Natural killer cell (primary cell): Measurements from ENCODE around the gene SRCAP. TPM values are rescaled to one million over a fixed set of nuclear protein-coding genes. Genes with fewer than 3 reads are reported as not detected.
A peak's percentile ranks its signal among the peaks of the same experiment; 100 is the strongest.

Source experiments
- ATAC-seq, 3 donors: fragments of 150-1000 bp in 2 of 3; fragments of 200-7000 bp in 1 of 3; cut with Tn5 transposase; 1 replicate in 1 of 3; 2 replicates in 2 of 3; pipeline ENCODE4 v1.10.0; 2021; ENCODE audit warnings: mild to moderate bottlenecking in 2 of 3, moderate library complexity in 2 of 3
- DNase-seq, 2 donors: peaks; one replicate each; pipeline versions ENCODE4 v3.0.0 to v3.0.0-alpha.2; 2013 to 2021; ENCODE audit warnings: mixed read lengths in 1 of 2
- H3K27ac ChIP-seq: one replicate; pipeline ENCODE4 v1.5.1; 2013; ENCODE audit warnings: mild to moderate bottlenecking, low read length
- H3K27me3 ChIP-seq: one replicate; pipeline ENCODE4 v1.6.1; 2013; ENCODE audit warnings: low read length; ENCODE audit not compliant: control insufficient read depth, insufficient read depth
- H3K36me3 ChIP-seq: one replicate; pipeline ENCODE4 v1.6.1; 2013; ENCODE audit warnings: low read length; ENCODE audit not compliant: control insufficient read depth, insufficient read depth
- H3K4me1 ChIP-seq: one replicate; pipeline ENCODE4 v1.6.1; 2013; ENCODE audit warnings: low read length; ENCODE audit not compliant: control insufficient read depth, insufficient read depth
- H3K4me3 ChIP-seq: one replicate; pipeline ENCODE4 v1.5.1; 2013; ENCODE audit warnings: low read length
- H3K9me3 ChIP-seq: one replicate; pipeline ENCODE4 v1.6.1; 2013; ENCODE audit warnings: low read length; ENCODE audit not compliant: control insufficient read depth, insufficient read depth
- H3K27ac Mint-ChIP-seq, 2 donors: one replicate each; pipeline ENCODE4 v1.8.0; 2022; ENCODE audit warnings: mild to moderate bottlenecking in 2 of 2, mixed read lengths in 2 of 2, moderate library complexity in 1 of 2
- H3K27me3 Mint-ChIP-seq, 2 donors: one replicate each; pipeline ENCODE4 v1.8.0; 2022; ENCODE audit warnings: low read depth in 2 of 2, mixed read lengths in 2 of 2
- H3K36me3 Mint-ChIP-seq: one replicate; pipeline ENCODE4 v1.8.0; 2022; ENCODE audit warnings: mixed read lengths
- H3K4me1 Mint-ChIP-seq, 2 donors: one replicate each; pipeline ENCODE4 v1.8.0; 2022; ENCODE audit warnings: mixed read lengths in 2 of 2
- H3K4me3 Mint-ChIP-seq: one replicate; pipeline ENCODE4 v1.8.0; 2022; ENCODE audit warnings: mild to moderate bottlenecking, moderate library complexity, mixed read lengths
- H3K9me3 Mint-ChIP-seq, 2 donors: one replicate each; pipeline ENCODE4 v1.8.0; 2022; ENCODE audit warnings: mixed read lengths in 2 of 2
- CTCF ChIP-seq: fragments of 200-600 bp; IDR thresholded peaks from one replicate; pipeline ENCODE4 v1.8.0; 2022; ENCODE audit warnings: antibody characterized with exemption
- WGBS: methylation state at CpG from one replicate; pipeline ENCODE4 v1.1.7; 2013; ENCODE audit warnings: missing lambda C conversion rate; ENCODE audit not compliant: insufficient coverage; 5-methylcytosine and 5-hydroxymethylcytosine counted together
- intact Hi-C: fragments of 100-400 bp; cut with micrococcal nuclease; formaldehyde crosslinking; loops from one replicate; pipeline ENCODE4 v1.14.2; 2022
- total RNA-seq, 4 donors: library from RNA; stranded (reverse); fragments of 120-200 nt in 1 of 4; gene quantifications; one replicate each; pipeline versions ENCODE4 v1.2.3 to v1.2.4, GENCODE V29; 2013 to 2022

Gene SRCAP
- total RNA-seq, 3 donors from 2014 or later (not counting 1 experiment from before 2014, with no cell fraction given): 78.8 to 99.0 (median 89.3) TPM

GRCh38 chr16:30663038-30663437 lies 35.9 kb upstream of the SRCAP start:
- no peak for TF ChIP-seq CTCF
- Mint-ChIP-seq H3K27me3 (no peaks in the 10 kb centered on the region), H3K36me3 (peaks cover 10% of the 10 kb centered on the region), H3K27ac (peak overlapping the region; percentile 45 to 94), H3K4me1 (peaks cover 44 to 55% of the 10 kb centered on the region in 2 donors), H3K4me3 (no peak overlapping the region), H3K9me3 (no peaks in the 10 kb centered on the region)
- no peaks in the 10 kb centered on the region for H3K9me3 ChIP-seq
- no peak overlapping the region for H3K27ac ChIP-seq
- no peak for DNase-seq
- intact Hi-C loops: no loop called here
- H3K4me3 ChIP-seq: no peak overlapping the region
- no peaks in the 10 kb centered on the region for H3K27me3 ChIP-seq
- ATAC-seq: no peak
- H3K4me1 ChIP-seq: peaks cover 38% of the 10 kb centered on the region
- H3K36me3 ChIP-seq: peaks cover 72% of the 10 kb centered on the region
- WGBS: 86% methylated on average over 8 of the region's 8 CpGs

- Histone ChIP-seq H3K9me3 (no peaks in the 10 kb centered on the region), H3K36me3 (peaks cover 77% of the 10 kb centered on the region), H3K27ac (no peak overlapping the region), H3K4me3 (no peak overlapping the region), H3K27me3 (no peaks in the 10 kb centered on the region), H3K4me1 (peaks cover 38% of the 10 kb centered on the region)
- Mint-ChIP-seq H3K9me3 (no peaks in the 10 kb centered on the region), H3K36me3 (peaks cover 10% of the 10 kb centered on the region), H3K27ac (peak overlapping the region; percentile 45 to 94), H3K27me3 (no peaks in the 10 kb centered on the region), H3K4me1 (peaks cover 41 to 49% of the 10 kb centered on the region in 2 donors), H3K4me3 (no peak overlapping the region)
- WGBS: 83% methylated on average over 9 of the region's 9 CpGs
- intact Hi-C loops: no loop called here
- DNase-seq: no peak
- no peak for TF ChIP-seq CTCF
- no peak for ATAC-seq
These were observed 35.2 kb upstream of the SRCAP start for GRCh38 chr16:30663820-30664219.

- H3K36me3 ChIP-seq: peaks cover 85% of the 10 kb centered on the region
- no peak for TF ChIP-seq CTCF
- no peaks in the 10 kb centered on the region for H3K27me3 Mint-ChIP-seq
- H3K9me3 ChIP-seq: no peaks in the 10 kb centered on the region
- DNase-seq (no peak), ATAC-seq (no peak)
- H3K4me1 ChIP-seq: peaks cover 38% of the 10 kb centered on the region
- H3K27ac ChIP-seq: no peak overlapping the region
- H3K4me3 Mint-ChIP-seq: no peak overlapping the region
- H3K27ac Mint-ChIP-seq: peak overlapping the region in 1 of 2 donors; percentile 63
- H3K4me3 ChIP-seq: no peak overlapping the region
- no peaks in the 10 kb centered on the region for H3K9me3 Mint-ChIP-seq
- H3K36me3 Mint-ChIP-seq: peaks cover 10% of the 10 kb centered on the region
- WGBS: 98% methylated on average over 13 of the region's 15 CpGs
- intact Hi-C loops: no loop called here
- peaks cover 40 to 47% of the 10 kb centered on the region in 2 donors for H3K4me1 Mint-ChIP-seq
- H3K27me3 ChIP-seq: no peaks in the 10 kb centered on the region
These were observed 34.3 kb upstream of the SRCAP start for GRCh38 chr16:30664616-30665109.
